Mesenchymal stem cell (in vitro differentiated cells and primary cell): Measurements from ENCODE around the gene RAMP1.

ENCODE experiments used
- DNase-seq: peaks from one replicate; pipeline ENCODE4 v3.0.0-alpha.2; 2013
- H2AFZ ChIP-seq: one replicate; pipeline ENCODE4 v1.6.1; 2013; ENCODE audit warnings: low read depth, mild to moderate bottlenecking, control low read depth, inconsistent platforms, low read length, moderate library complexity
- H2AK5ac ChIP-seq: 2 replicates; pipeline ENCODE4 v1.6.1; 2013; ENCODE audit warnings: low read length, moderate library complexity, mild to moderate bottlenecking, inconsistent platforms; ENCODE audit not compliant: severe bottlenecking
- H2BK120ac ChIP-seq: one replicate; pipeline ENCODE4 v1.6.1; 2013; ENCODE audit warnings: low read depth, mild to moderate bottlenecking, inconsistent platforms, low read length, moderate library complexity
- H2BK12ac ChIP-seq, 2 experiments: one replicate each; pipeline ENCODE4 v1.6.1; 2013; ENCODE audit warnings: inconsistent platforms in 2 of 2, low read length in 2 of 2, mild to moderate bottlenecking in 2 of 2, moderate library complexity in 2 of 2, control low read depth in 1 of 2
- H2BK15ac ChIP-seq: one replicate; pipeline ENCODE4 v1.6.1; 2013; ENCODE audit warnings: mild to moderate bottlenecking, low read depth, inconsistent platforms; ENCODE audit not compliant: poor library complexity, severe bottlenecking
- H2BK5ac ChIP-seq: 2 replicates; pipeline ENCODE4 v1.6.1; 2013; ENCODE audit warnings: low read depth, mild to moderate bottlenecking, low read length, control low read depth, inconsistent platforms; ENCODE audit not compliant: poor library complexity, severe bottlenecking
- H3K14ac ChIP-seq, 2 experiments: one replicate each; pipeline ENCODE4 v1.6.1; 2013; ENCODE audit warnings: inconsistent platforms in 2 of 2, low read length in 2 of 2, control low read depth in 1 of 2, mild to moderate bottlenecking in 1 of 2, moderate library complexity in 1 of 2
- H3K18ac ChIP-seq, 2 experiments: one replicate each; pipeline ENCODE4 v1.6.1; 2013; ENCODE audit warnings: inconsistent platforms in 2 of 2, low read length in 2 of 2, control low read depth in 1 of 2, low read depth in 1 of 2, mild to moderate bottlenecking in 1 of 2
- H3K23ac ChIP-seq, 2 experiments: one replicate each; pipeline ENCODE4 v1.6.1; 2013; ENCODE audit warnings: inconsistent platforms in 2 of 2, low read length in 2 of 2, mild to moderate bottlenecking in 2 of 2, moderate library complexity in 2 of 2, control low read depth in 1 of 2
- H3K27ac ChIP-seq: 2 replicates; pipeline ENCODE4 v1.5.1; 2013; ENCODE audit warnings: mild to moderate bottlenecking, moderate library complexity, low read length, control low read depth, inconsistent platforms; ENCODE audit not compliant: poor library complexity, severe bottlenecking
- H3K27me3 ChIP-seq, 2 experiments: 2 replicates each; pipeline versions ENCODE4 v1.6.1 to v1.7.0; 2013; ENCODE audit warnings: low read length in 2 of 2, mild to moderate bottlenecking in 2 of 2, moderate library complexity in 2 of 2, control low read depth in 1 of 2, inconsistent platforms in 1 of 2; ENCODE audit not compliant: control insufficient read depth in 1 of 2, insufficient read depth in 1 of 2
- H3K36me3 ChIP-seq, 2 experiments: 2 replicates each; pipeline versions ENCODE4 v1.6.1 to v1.7.0; 2013; ENCODE audit warnings: low read length in 2 of 2, control low read depth in 1 of 2, inconsistent platforms in 1 of 2, low read depth in 1 of 2, mild to moderate bottlenecking in 1 of 2; ENCODE audit not compliant: insufficient read depth in 2 of 2, control insufficient read depth in 1 of 2
- H3K4ac ChIP-seq, 2 experiments: one replicate each; pipeline ENCODE4 v1.6.1; 2013; ENCODE audit warnings: inconsistent platforms in 2 of 2, low read length in 2 of 2, mild to moderate bottlenecking in 2 of 2, moderate library complexity in 2 of 2, control low read depth in 1 of 2, low read depth in 1 of 2
- H3K4me1 ChIP-seq: 2 replicates; pipeline ENCODE4 v1.6.1; 2013; ENCODE audit warnings: low read depth, low read length, control low read depth; ENCODE audit not compliant: control insufficient read depth, insufficient read depth
- H3K4me2 ChIP-seq: 2 replicates; pipeline ENCODE4 v1.6.1; 2013; ENCODE audit warnings: low read length, mild to moderate bottlenecking, inconsistent platforms; ENCODE audit not compliant: poor library complexity, severe bottlenecking
- H3K4me3 ChIP-seq, 2 experiments: 2 replicates each; pipeline versions ENCODE4 v1.5.1 to v1.7.0; 2013; ENCODE audit warnings: low read length in 2 of 2, mild to moderate bottlenecking in 2 of 2, control low read depth in 1 of 2, low read depth in 1 of 2; ENCODE audit not compliant: insufficient read depth in 1 of 2
- H3K79me1 ChIP-seq: replicated peaks from 2 replicates; pipeline ENCODE4 v1.6.1; 2013; ENCODE audit warnings: mild to moderate bottlenecking, control low read depth, low read length, inconsistent platforms; ENCODE audit not compliant: poor library complexity, severe bottlenecking
- H3K9ac ChIP-seq: 2 replicates; pipeline ENCODE4 v1.7.0; 2013; ENCODE audit warnings: mild to moderate bottlenecking, low read length, moderate library complexity
- H3K9me3 ChIP-seq: 2 replicates; pipeline ENCODE4 v1.7.0; 2013; ENCODE audit warnings: mild to moderate bottlenecking, low read length; ENCODE audit not compliant: control insufficient read depth
- H4K8ac ChIP-seq: one replicate; pipeline ENCODE4 v1.6.1; 2013; ENCODE audit warnings: inconsistent platforms, mild to moderate bottlenecking, low read length, moderate library complexity
- H4K91ac ChIP-seq: one replicate; pipeline ENCODE4 v1.6.1; 2013; ENCODE audit warnings: mild to moderate bottlenecking, low read length, inconsistent platforms
- WGBS: methylation state at CpG from one replicate; pipeline ENCODE4 v1.1.7; 2013; ENCODE audit warnings: mixed read lengths; 5-methylcytosine and 5-hydroxymethylcytosine counted together

RAMP1 gene

DNA sequence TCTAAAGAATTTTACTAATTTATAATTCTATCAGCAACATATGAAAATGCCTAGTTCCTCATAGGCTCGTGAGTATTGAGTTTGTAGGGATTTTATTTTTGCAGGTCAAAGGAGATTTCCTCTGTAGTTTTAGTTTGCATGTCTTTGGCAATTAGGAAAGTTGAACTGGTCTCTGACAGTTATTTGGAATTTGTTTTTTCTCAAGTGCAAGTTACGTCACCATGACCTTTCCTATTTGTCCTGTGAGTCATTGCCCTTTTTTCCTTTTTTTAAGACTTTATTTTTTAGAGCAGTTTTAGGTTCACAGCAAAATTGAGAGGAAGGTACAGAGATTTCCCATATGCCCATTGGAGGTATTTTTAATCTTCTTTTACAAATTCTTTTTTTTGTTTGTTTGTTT, 29.0 kb downstream of the RAMP1 start:
- H2BK12ac ChIP-seq = no peak overlapping the region

GRCh38 chr2:237889016-237889415, 29.6 kb downstream of the RAMP1 start:
- Histone ChIP-seq H3K4me3 (no peak overlapping the region), H3K4ac (no peak overlapping the region), H4K8ac (no peak overlapping the region), H3K9me3 (no peaks in the 10 kb centered on the region), H2BK120ac (no peak overlapping the region), H3K4me2 (no peak overlapping the region), H2BK15ac (no peak overlapping the region), H3K27ac (no peak overlapping the region), H3K4me1 (peaks cover 19% of the 10 kb centered on the region), H3K23ac (no peak overlapping the region), H3K9ac (no peak overlapping the region), H2BK5ac (no peak overlapping the region), H2AFZ (no peak overlapping the region), H2AK5ac (no peak overlapping the region), H3K18ac (no peak overlapping the region), H3K79me1 (no peaks in the 10 kb centered on the region), H3K36me3 (peaks cover 0 to 8% of the 10 kb centered on the region in 2 experiments), H3K27me3 (peaks cover 0 to 8% of the 10 kb centered on the region in 2 experiments), H3K14ac (no peak overlapping the region), H4K91ac (no peak overlapping the region), H2BK12ac (no peak overlapping the region)
- no peak for DNase-seq
- WGBS = 86% methylated on average over 5 of the region's 8 CpGs

More for the DNA sequence above, 29.0 kb downstream of the RAMP1 start:
- DNase-seq = peak; percentile 79
- no peaks in the 10 kb centered on the region for H3K79me1 ChIP-seq
- H2BK15ac ChIP-seq = no peak overlapping the region
- H2AFZ ChIP-seq = no peak overlapping the region
- H4K8ac ChIP-seq = no peak overlapping the region
- no peaks in the 10 kb centered on the region for H3K9me3 ChIP-seq
- H4K91ac ChIP-seq = no peak overlapping the region
- no peak overlapping the region for H3K9ac ChIP-seq
- H3K27ac ChIP-seq = no peak overlapping the region
- H3K36me3 ChIP-seq = peaks cover 0 to 8% of the 10 kb centered on the region in 2 experiments
- WGBS = 14% methylated on average over 1 of the region's 2 CpGs
- H3K4me3 ChIP-seq = no peak overlapping the region
- no peak overlapping the region for H2BK120ac ChIP-seq
- no peak overlapping the region for H2BK5ac ChIP-seq
- H3K23ac ChIP-seq = no peak overlapping the region
- no peak overlapping the region for H3K4me2 ChIP-seq
- no peak overlapping the region for H3K18ac ChIP-seq
- no peak overlapping the region for H2AK5ac ChIP-seq
- peaks cover 19% of the 10 kb centered on the region for H3K4me1 ChIP-seq
- no peak overlapping the region for H3K4ac ChIP-seq
- H3K14ac ChIP-seq = no peak overlapping the region
- H3K27me3 ChIP-seq = peaks cover 0 to 11% of the 10 kb centered on the region in 2 experiments

DNA sequence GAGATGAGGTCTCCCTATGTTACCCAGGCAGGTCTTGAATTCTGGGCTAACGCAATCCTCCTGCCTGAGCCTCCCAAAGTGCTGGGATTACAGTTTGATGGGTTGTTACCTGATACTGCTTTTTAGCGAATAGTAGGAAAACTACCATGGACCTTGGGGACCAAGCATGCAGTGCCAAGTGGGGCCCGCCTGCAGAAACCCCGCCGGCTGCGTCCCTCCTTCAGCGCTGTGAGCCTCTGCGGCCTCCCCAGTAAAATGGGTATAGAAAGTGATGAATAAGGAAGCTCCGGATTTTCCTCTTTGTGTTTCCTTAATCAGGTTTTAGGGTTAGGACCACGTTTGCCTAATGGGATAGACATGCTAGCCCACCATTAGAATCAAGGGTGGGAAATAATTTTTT, 30.4 kb downstream of the RAMP1 start:
- Histone ChIP-seq H3K14ac (no peak overlapping the region), H3K18ac (no peak overlapping the region), H3K4ac (no peak overlapping the region), H3K9me3 (no peaks in the 10 kb centered on the region), H4K8ac (no peak overlapping the region), H3K27ac (no peak overlapping the region), H2BK15ac (no peak overlapping the region), H3K4me3 (no peak overlapping the region), H3K23ac (no peak overlapping the region), H4K91ac (no peak overlapping the region), H2BK120ac (no peak overlapping the region), H3K4me1 (peaks cover 22% of the 10 kb centered on the region), H2BK12ac (no peak overlapping the region), H3K4me2 (no peak overlapping the region), H3K79me1 (no peaks in the 10 kb centered on the region), H3K27me3 (peaks cover 0 to 3% of the 10 kb centered on the region in 2 experiments), H3K9ac (no peak overlapping the region), H2AK5ac (no peak overlapping the region), H2BK5ac (no peak overlapping the region), H3K36me3 (peaks cover 0 to 4% of the 10 kb centered on the region in 2 experiments), H2AFZ (no peak overlapping the region)
- DNase-seq = no peak
- WGBS = 98% methylated on average over 10 of the region's 10 CpGs

DNA sequence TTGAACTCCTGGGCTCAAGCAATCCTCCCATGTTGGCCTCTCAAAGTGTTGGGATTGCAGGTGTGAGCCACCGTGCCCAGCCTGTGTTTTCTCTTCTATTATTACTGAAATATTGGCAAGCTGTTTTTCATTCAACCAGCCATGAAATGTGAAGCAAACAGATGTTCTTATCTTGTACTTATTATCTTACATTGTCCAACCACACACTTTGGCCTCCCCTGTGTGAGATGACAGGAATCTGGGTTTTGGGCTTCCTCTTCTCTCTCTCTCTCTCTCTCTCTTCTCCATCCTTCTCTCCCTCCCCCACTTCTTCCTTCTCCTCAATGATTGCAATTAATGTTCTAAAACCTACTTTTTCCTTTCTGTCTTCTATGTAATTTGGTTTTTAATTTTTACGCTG, 33.1 kb downstream of the RAMP1 start:
- Histone ChIP-seq H3K4me1 (peaks cover 28% of the 10 kb centered on the region), H3K27ac (no peak overlapping the region), H2BK5ac (no peak overlapping the region), H3K9ac (no peak overlapping the region), H3K4me3 (no peak overlapping the region), H3K27me3 (peaks cover 0 to 3% of the 10 kb centered on the region in 2 experiments), H3K14ac (no peak overlapping the region), H3K36me3 (peaks cover 0 to 3% of the 10 kb centered on the region in 2 experiments), H3K9me3 (no peaks in the 10 kb centered on the region), H3K4me2 (no peak overlapping the region), H4K8ac (no peak overlapping the region), H3K79me1 (no peaks in the 10 kb centered on the region), H2BK12ac (no peak overlapping the region), H2AFZ (no peak overlapping the region), H3K18ac (no peak overlapping the region), H2BK15ac (no peak overlapping the region), H2AK5ac (no peak overlapping the region), H3K23ac (no peak overlapping the region), H3K4ac (no peak overlapping the region), H2BK120ac (no peak overlapping the region), H4K91ac (no peak overlapping the region)
- WGBS = no CpG with 5 or more reads among the region's 2 CpGs
- DNase-seq = no peak
